ENCODE results near the gene SYNGR2. TPM values are rescaled to one million over a fixed set of nuclear protein-coding genes. Genes with fewer than 3 reads are reported as not detected.

SYNGR2 gene
- total and polyA plus RNA-seq, 8 donors = 39.0 to 227 (median 48.6) TPM

- H3K27ac ChIP-seq = no peak overlapping the region
- peaks cover 0 to 18% of the 10 kb centered on the region in 2 donors for H3K4me1 ChIP-seq
- intact Hi-C loops (cut with DNase I) = no loop called here
Measured at GRCh38 chr17:78159575-78160158, 8.7 kb upstream of the SYNGR2 start.

GRCh38 chr17:78163881-78164747, 4.3 kb upstream of the SYNGR2 start:
- no peak for TF ChIP-seq CTCF (IDR thresholded peaks at IDR 0.05)
- Histone ChIP-seq H3K27me3 (no peaks in the 10 kb centered on the region), H3K9me3 (no peaks in the 10 kb centered on the region), H3K36me3 (no peaks in the 10 kb centered on the region), H3K4me1 (peaks cover 0 to 17% of the 10 kb centered on the region in 2 donors), H3K4me3 (no peak overlapping the region), H3K27ac (no peak overlapping the region)
- ATAC-seq = no peak
- DNase-seq = no peak
- intact Hi-C loops (cut with DNase I) = no loop called here

More at GRCh38 chr17:78159575-78160158, 8.7 kb upstream of the SYNGR2 start:
- Histone ChIP-seq H3K4me3 (no peak overlapping the region), H3K9me3 (no peaks in the 10 kb centered on the region), H3K36me3 (no peaks in the 10 kb centered on the region), H3K27me3 (no peaks in the 10 kb centered on the region)
- no peak for TF ChIP-seq CTCF (IDR thresholded peaks at IDR 0.05)
- ATAC-seq (peak; percentile 12), DNase-seq (no peak)

DNA sequence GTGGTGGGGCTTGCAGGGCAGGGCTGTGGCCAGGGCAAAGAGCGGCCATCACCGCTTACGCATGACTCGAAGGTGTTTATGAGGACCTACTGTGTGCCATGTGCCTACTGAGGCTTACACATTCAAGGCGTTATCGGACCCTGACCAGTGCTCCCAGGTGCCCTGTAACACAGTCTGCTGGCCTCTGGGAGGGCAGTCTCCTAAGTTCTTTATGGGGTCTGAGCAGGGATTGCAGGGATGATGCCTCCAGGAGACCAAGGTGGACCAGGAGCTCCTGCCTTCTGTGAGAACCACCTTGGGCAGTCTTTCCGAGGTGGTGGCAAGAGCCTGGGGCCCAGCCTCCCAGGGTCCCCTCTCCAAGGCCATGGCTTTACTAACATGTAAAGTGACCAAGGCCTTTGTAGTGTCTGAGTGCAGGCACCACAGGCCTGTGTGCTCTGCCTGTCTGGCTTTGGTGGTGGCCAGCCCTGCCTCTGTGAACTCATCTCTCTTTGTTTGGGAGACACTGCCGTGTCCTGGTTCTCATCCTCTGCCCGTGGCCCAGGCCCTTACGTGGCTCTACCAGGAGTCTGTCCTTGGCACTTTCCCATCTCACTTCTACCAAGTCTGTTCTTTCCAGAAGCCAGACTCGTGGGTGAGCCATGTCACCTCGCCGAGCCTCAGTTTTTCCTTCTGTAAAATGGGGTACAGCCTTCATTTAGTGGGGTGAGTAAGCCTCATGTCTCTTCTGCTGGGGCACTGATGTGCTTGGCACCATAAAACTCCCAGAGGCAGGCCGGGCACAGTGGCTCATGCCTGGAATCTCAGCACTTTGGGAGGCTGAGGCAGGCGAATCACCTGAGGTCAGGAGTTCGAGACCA, 3.4 kb upstream of the SYNGR2 start:
- peaks cover 6 to 17% of the 10 kb centered on the region in 2 donors for H3K4me1 ChIP-seq
- no peak for TF ChIP-seq CTCF (IDR thresholded peaks at IDR 0.05)
- ATAC-seq = no peak

GRCh38 chr17:78166416-78166815, 2.0 kb upstream of the SYNGR2 start:
- no peaks in the 10 kb centered on the region for H3K27me3 ChIP-seq
- peaks cover 0 to 10% of the 10 kb centered on the region in 2 donors for H3K36me3 ChIP-seq
- H3K27ac ChIP-seq = no peak overlapping the region
- no peak overlapping the region for H3K4me3 ChIP-seq
- no peak for TF ChIP-seq CTCF (IDR thresholded peaks at IDR 0.05)
- H3K4me1 ChIP-seq = peaks cover 6 to 31% of the 10 kb centered on the region in 2 donors
- ATAC-seq (no peak), DNase-seq (no peak)
- intact Hi-C loops (cut with DNase I) = no loop called here
- H3K9me3 ChIP-seq = no peaks in the 10 kb centered on the region

More for the DNA sequence above, 3.4 kb upstream of the SYNGR2 start:
- no peak overlapping the region for H3K4me3 ChIP-seq
- no peak for DNase-seq
- H3K27ac ChIP-seq = no peak overlapping the region
- no peaks in the 10 kb centered on the region for H3K9me3 ChIP-seq
- H3K36me3 ChIP-seq = no peaks in the 10 kb centered on the region
- H3K27me3 ChIP-seq = no peaks in the 10 kb centered on the region
- intact Hi-C loops (cut with DNase I) = no loop called here

Data from left lung (tissue), 10 donors.